A549 treated with GW870086 at 1 μM for 4 hours (cell line): ENCODE results near the gene CACNA1I. TPM values are rescaled to one million over a fixed set of nuclear protein-coding genes. Genes with fewer than 3 reads are reported as not detected.

Experiments
- total RNA-seq: library from RNA; stranded (reverse); fragments of 200-300 nt; extraction: Qiagen RNA extraction; gene quantifications from 5 replicates; pipeline ENCODE4 v1.2.3, GENCODE V29; 2022; ENCODE audit warnings: low read depth

Gene CACNA1I
- total RNA-seq: 0.03 to 0.08 TPM (median 0.06 TPM) in 5 replicates

DNA sequence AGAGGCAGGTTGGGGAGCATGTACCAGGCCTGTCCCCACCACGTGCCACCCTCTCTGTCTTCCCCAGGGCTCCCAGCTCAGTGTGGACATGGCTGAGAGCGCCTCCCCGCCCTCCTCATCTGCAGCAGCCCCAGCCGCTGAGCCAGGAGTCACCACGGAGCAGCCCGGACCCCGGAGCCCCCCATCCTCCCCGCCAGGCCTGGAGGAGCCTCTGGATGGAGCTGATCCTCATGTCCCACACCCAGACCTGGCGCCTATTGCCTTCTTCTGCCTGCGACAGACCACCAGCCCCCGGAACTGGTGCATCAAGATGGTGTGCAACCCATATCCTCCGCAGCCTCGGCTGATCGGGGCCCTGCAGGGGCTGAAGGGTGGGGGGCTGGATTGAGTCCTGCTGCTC lies at the start of gene CACNA1I:
CACNA1I (plus strand) TSS at position 89 of the 400 bp plus-strand sequence; CDS start at position 89, 0 bp downstream.

GRCh38 chr22:39532215-39533073 lies 38.1 kb upstream of the CACNA1I start, which contains the start of gene RPS19BP1:
Gene RPS19BP1 (minus strand): TSS chr22:39532748. CDS start chr22:39532738, 10 bp downstream.

Other genes with a start within 250 kb of the CACNA1I start
- gene SYNGR1, start 220.8 kb upstream of the CACNA1I start, total RNA-seq: 10.3 to 16.4 TPM (median 13.6 TPM) in 5 replicates
- 6.6 to 11.6 TPM (median 10.7 TPM) in 5 replicates for gene TAB1, start 171.0 kb upstream of the CACNA1I start, total RNA-seq
- 0.54 to 1.1 TPM (median 0.81 TPM) in 5 replicates for gene MGAT3, start 113.7 kb upstream of the CACNA1I start, total RNA-seq
- 23.3 to 27.7 TPM (median 25.6 TPM) in 5 replicates for gene MIEF1, start 68.5 kb upstream of the CACNA1I start, total RNA-seq
- 303 to 397 TPM (median 359 TPM) in 5 replicates for gene ATF4, start 50.2 kb upstream of the CACNA1I start, total RNA-seq
- gene RPS19BP1, start 38.0 kb upstream of the CACNA1I start, total RNA-seq: 82.1 to 117 TPM (median 101 TPM) in 5 replicates